Measurements from ENCODE around the gene MYF5. TPM values are rescaled to one million over a fixed set of nuclear protein-coding genes. Genes with fewer than 3 reads are reported as not detected.

MYF5 gene
- total RNA-seq, 1 donor from 2014 or later = not detected

DNA sequence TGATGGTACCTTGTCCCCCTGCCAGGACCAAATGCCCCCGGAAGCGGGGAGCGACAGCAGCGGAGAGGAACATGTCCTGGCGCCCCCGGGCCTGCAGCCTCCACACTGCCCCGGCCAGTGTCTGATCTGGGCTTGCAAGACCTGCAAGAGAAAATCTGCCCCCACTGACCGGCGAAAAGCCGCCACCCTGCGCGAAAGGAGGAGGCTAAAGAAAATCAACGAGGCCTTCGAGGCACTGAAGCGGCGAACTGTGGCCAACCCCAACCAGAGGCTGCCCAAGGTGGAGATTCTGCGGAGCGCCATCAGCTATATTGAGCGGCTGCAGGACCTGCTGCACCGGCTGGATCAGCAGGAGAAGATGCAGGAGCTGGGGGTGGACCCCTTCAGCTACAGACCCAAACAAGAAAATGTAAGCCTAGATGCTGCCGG, 8.9 kb upstream of the MYF5 start:
- ATAC-seq = no peak

- ATAC-seq = no peak
Observed at GRCh38 chr12:80708259-80708974, 8.3 kb upstream of the MYF5 start.

DNA sequence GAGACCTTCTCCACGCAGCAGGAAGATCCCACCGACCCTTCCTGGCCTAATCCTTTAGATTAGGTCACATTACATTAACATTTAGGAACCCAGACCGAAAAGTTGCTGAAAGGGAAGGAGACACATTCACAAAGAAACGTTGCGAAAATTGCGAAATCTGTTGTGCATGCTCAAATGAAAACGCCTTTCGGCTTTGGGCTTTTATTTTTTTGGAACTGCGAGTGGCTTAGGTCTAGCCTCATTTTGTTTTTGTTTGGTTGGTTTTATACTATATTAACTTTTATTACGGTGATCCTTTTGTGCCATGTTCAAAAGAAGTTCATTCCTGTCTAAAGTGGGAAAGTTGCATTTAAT, 7.8 kb upstream of the MYF5 start:
- no peak for ATAC-seq

GRCh38 chr12:80709811-80710726, 6.6 kb upstream of the MYF5 start:
- ATAC-seq = no peak

DNA sequence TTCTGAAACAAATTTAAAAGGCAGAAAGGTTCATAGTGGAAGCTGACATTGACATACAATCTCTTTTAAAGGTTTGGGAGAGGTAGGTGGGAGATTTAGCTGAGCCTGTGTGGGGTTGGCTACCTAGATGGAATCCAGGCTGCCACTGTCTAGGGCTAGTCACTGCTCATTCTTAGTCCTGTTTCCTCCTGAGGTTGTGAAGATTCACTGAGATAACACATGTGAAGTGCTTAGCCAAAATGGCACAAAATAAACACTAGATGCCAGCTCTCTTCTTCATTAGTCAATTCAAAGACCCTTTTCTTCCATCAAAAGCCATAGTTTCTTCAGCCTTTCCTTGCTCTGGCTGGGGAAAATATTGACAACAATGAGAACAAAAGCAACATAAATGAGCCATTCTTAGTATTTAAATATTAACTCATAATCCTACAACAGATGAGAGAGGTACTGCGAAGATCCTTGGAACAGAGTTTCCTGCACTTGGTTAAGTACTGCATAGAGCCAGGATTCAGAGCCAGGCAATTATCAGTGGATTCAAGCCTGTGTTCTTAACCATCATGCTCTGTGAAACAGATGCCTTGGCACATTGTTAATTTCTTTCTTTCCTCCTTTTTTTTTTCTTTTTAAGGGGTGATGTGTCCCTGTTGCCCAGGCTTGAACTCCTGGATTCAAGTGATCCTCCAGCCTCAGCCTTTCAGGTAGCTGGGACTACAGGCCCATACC, 5.8 kb upstream of the MYF5 start:
- ATAC-seq = no peak

DNA sequence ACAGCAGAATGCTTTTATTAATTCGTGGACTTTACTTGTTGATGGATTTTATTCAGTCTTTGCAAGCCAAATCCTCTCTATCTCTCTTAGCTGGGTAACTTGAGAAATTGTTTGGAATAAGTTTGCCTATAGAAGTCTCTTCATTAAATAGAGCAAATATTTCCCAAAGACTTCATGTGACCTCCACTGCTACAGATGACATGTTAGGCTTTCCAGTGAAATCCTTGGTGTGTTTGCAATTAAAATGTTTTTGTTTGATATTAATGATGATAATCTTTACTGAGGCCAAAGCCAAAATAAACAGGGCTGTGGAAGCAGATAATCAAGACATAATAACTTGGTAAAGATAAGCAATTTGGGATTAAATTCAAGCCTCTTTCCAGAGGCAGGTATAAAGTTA, 4.8 kb upstream of the MYF5 start:
- no peak for ATAC-seq

GRCh38 chr12:80712866-80713265, 3.8 kb upstream of the MYF5 start:
- ATAC-seq = no peak

- no peak for ATAC-seq
Observed at GRCh38 chr12:80713419-80713818, 3.3 kb upstream of the MYF5 start.

GRCh38 chr12:80714055-80714454, 2.7 kb upstream of the MYF5 start:
- no peak for ATAC-seq

DNA sequence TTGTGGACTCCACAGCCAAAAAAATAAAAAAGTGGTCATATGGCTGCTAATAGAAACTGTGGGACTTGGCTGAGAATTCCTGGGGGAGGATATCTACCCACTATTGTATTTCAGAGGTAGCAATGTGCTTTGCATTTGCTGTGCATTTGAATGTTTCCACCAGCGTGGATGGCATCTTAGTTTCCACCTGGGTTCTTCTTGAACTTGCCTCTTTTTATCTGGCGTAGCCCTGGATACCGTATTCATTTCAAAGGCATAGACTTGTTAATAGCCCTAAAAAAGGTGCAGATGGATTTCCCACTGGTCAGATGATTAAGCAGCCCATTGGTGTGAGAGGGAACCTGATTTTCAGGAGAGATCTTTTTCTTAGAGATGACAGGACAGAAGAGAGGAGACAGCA, 1.9 kb upstream of the MYF5 start:
- no peak for ATAC-seq

DNA sequence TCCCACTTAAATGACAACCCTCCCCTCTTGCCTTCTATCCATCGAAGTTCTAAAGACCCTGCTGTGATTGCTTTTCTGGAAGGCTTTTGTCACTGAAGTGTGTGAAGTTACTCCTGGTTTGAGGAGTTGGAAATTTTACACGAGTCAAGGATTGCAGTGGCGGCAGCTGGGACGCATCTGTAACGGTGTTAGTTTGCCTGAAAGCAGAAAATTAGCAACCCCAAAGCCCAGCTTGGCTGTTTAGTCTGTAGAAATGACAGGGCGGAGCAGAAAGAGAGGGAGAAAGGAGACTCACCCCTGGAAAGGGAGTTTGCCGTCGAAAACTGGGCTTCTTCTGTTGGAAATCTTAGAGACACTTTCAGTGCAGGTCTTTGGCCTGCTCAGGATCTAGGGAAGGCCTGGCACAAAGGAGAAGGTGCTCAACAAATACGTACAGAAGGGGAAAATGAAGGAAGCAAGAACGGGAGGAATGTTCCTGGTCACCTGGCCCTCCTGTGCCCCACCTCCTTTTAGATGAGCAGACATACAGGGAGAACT, 931 bp upstream of the MYF5 start:
- no peak for ATAC-seq

DNA sequence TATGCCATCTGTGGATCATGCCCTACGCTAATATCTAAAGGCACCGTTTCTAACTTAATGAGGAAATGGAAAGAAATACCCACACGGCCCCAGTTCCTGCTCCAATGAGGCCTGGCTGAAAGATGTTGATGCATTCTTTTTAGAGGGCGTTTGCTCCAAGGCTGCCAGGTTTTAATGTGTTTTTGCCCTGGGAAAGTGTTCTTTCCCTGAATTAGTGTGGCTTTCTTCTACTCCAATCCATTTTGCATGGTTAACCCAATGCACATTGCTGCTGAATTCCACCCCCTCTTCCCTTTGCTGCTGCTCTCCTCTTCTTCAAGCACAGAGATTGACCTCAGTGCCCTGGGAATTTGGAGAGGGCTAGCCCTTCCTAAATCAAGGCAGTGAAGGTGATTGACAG, 1.1 kb downstream of the MYF5 start:
- no peak for ATAC-seq

GRCh38 chr12:80720516-80720915, 3.8 kb downstream of the MYF5 start:
- ATAC-seq = no peak

DNA sequence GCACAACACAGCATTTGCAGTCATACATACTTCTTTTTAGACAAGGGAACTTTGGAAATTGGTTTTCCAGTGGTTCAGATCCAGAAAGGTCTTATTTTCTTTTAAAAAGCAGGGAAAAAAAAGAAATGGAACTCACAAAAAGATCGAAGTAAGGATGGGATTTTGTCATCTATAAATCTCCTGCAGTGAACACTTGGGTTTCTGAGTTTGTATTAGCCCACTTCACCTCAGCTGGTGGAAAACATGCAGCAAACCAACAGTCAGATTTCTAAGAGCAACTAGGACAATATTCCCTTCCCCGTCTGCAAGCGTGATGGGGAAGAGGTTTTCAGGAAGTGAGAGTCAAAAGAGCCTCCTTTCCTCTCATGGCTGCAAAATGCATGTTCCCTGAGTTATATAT, 4.6 kb downstream of the MYF5 start:
- no peak for ATAC-seq

- no peak for ATAC-seq
Observed at GRCh38 chr12:80745851-80746505, 29.3 kb downstream of the MYF5 start.

- ATAC-seq = no peak
Observed at GRCh38 chr12:80747800-80748199, 31.1 kb downstream of the MYF5 start.

DNA sequence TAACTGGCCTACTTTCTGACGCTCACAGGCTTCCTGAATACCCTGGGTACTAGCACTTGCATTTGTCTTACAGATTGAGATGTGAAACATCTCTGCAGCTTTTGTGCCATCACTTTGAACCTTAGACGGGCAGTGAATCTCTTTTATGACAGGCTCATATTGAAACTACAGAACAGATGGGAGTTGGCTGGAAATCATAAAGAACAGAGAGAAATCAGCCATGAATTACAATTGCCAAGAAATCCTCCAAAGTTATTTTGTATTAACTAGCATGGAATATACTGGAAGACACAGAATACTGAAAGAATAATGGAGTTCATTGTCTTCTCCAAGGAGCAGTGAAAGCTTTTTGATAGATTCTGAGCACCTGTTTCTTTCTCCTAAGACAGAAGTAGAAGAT, 32.7 kb downstream of the MYF5 start:
- ATAC-seq = no peak

DNA sequence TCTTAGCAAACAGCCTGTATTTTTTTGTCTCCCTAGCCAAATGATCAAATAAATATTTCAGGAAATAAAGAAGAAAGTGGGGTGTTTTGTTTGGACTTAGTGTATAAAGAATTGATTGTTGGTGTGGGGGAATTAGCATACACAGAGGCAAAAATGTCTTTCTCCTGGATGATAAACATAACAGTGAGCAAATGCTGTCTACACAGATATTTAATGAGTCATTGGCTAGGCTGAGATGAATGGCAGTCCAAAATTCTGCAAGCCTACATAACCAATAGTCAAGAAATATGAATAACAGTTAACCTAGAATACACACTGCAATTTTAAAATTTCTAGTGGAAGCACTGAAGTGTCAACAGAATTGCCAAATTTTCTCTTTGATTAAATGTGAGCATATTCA, 35.8 kb downstream of the MYF5 start:
- ATAC-seq = no peak

GRCh38 chr12:80754274-80754673, 37.6 kb downstream of the MYF5 start:
- no peak for ATAC-seq

GRCh38 chr12:80756875-80757274, 40.2 kb downstream of the MYF5 start:
- no peak for ATAC-seq

DNA sequence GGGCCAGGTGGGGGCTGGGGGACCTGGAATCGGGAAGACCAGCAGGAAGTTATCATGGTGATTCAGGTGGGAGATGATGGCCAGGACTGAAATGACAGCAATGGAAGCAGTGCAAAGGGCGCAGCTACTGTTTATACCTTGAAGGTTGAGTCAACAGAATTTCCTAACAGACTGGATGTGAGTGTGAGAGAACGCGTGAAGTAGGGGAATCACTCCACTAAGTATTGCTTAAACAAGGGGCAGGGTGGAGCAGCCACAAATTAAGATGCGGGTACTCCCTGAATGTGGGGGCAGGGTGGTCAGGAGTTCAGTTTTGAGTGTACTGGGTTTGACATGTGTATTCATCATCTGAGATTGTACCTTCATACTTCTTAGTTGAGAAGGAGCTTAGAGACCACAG, 45.1 kb downstream of the MYF5 start:
- ATAC-seq = no peak

DNA sequence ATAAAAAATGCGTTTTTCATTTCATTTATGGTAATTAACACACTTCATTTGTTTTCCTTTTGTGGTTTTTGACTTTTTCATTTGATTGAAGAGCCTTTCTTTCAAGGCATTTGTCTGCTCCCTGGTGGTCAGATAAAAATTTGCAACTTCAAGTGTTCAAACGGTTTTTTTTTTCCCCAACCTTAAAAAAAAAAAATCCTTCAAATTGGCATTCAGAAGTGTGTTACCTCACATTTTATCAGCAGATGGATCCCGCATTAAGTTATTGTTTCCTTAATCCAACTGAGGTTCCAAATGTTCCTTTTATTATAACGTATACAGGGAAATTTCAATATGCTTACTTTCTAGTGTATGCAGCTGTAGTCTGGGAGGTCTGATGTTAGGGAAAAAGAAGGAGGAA, 47.2 kb downstream of the MYF5 start:
- no peak for ATAC-seq

DNA sequence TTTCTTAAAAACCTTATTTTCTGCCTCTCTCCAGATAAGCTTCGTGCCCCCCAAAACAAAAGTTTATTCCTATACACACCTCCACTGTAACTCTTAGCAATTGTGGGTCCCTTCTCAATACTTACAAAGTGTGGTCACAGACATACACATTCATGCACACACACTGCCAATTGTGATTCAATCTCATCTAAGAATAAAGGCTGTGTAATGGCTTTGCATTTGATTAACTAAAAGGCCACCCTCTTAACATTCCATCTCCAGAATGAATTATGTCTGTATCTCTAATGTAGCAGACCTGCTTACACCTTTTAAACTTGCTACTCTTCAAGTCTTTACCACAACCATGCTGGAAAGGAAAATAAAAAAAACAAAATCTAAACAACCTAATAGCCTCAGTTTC, 49.5 kb downstream of the MYF5 start:
- no peak for ATAC-seq
